ENCODE results near the gene XPO5. TPM values are rescaled to one million over a fixed set of nuclear protein-coding genes. Genes with fewer than 3 reads are reported as not detected.

Gene XPO5
- 13.3 and 54.6 TPM in 2 replicates for total RNA-seq

GRCh38 chr6:43575772-43576551, at the start of gene XPO5, which contains the start of gene POLH:
Gene XPO5 (minus strand): TSS chr6:43576038. CDS start chr6:43575864, 174 bp downstream.
Gene POLH (plus strand): TSS chr6:43576185. CDS start chr6:43582320, 6,135 bp downstream.

GRCh38 chr6:43516697-43517504, 58.9 kb downstream of the XPO5 start, which contains the start of the genes POLR1C and YIPF3:
Gene POLR1C (plus strand): TSS chr6:43517089. CDS start chr6:43517110, 21 bp downstream.
Gene YIPF3 (minus strand): TSS chr6:43516926. CDS start chr6:43516807, 119 bp downstream.

DNA sequence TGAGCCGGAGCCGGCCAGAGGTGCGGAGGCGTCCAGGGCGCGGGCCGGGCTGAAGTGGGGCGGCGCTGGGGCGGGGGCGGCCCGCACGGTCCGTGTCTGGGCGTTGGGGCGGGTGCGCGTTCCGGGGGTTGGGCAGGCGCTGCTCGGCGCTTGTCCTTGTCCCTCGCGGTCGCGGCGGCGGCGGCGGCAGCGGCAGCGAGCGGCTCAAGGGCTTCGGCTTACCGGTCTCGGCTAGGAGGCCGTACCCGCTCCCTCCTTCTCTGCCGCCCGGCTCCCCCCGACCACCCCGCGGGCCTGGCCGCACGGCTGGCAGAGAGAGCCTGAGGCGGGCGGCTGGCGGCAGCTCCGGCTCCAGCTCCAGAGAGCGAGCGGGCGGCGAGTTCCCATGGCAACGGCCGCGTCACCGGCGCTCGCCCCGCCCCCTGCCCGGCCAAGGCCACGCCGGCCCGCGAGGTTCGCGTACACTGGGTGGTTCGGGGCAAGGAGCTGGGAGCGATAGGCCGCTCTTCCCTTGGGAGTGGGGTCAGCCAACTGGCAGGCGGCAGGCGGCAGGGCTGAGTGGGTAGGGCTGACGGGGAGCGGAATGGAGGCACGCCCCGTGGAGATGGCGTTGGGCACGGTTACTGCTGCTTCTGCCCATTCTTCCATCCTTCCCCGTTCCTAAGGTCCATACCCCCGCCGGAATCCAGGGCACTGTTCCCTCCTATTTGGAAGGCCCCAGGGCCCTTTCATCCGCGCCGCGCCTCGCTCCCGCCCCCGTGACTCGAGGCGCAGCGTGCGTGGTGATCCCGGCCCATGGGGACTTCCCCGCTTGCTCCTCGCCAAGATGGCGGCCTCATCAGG, 65.6 kb downstream of the XPO5 start, which contains the start of gene LRRC73:
LRRC73 (minus strand) TSS at position 363 of the 843 bp plus-strand sequence. CDS start 561 bp downstream, outside the sequence.

GRCh38 chr6:43477235-43478007, 98.4 kb downstream of the XPO5 start, which contains the start of gene TJAP1:
Gene TJAP1 (plus strand): TSS chr6:43477570. CDS start chr6:43499002, 21,432 bp downstream.

Other genes with a start within 250 kb of the XPO5 start
- 8.2 and 10.0 TPM in 2 replicates for gene ZNF318, start 206.4 kb downstream of the XPO5 start, total RNA-seq
- gene ABCC10, start 148.5 kb downstream of the XPO5 start, total RNA-seq = 17.2 and 17.5 TPM in 2 replicates
- 0.23 and 5.8 TPM in 2 replicates for gene DLK2, start 120.5 kb downstream of the XPO5 start, total RNA-seq
- gene TJAP1, start 98.5 kb downstream of the XPO5 start, total RNA-seq = 16.1 and 21.8 TPM in 2 replicates
- gene LRRC73, start 65.7 kb downstream of the XPO5 start, total RNA-seq = 0.35 and 1.5 TPM in 2 replicates
- 119 and 131 TPM in 2 replicates for gene YIPF3, start 59.1 kb downstream of the XPO5 start, total RNA-seq
- 18.2 and 19.7 TPM in 2 replicates for gene POLR1C, start 58.9 kb downstream of the XPO5 start, total RNA-seq
- 11.3 and 29.1 TPM in 2 replicates for gene POLH, start 147 bp upstream of the XPO5 start, total RNA-seq
- gene GTPBP2, start 53.2 kb upstream of the XPO5 start, total RNA-seq = 35.7 and 53.8 TPM in 2 replicates
- gene MAD2L1BP, start 59.8 kb upstream of the XPO5 start, total RNA-seq = 25.4 and 29.5 TPM in 2 replicates
- gene RSPH9, start 69.0 kb upstream of the XPO5 start, total RNA-seq = 0.47 and 1.2 TPM in 2 replicates
- 30.8 and 47.1 TPM in 2 replicates for gene MRPS18A, start 111.8 kb upstream of the XPO5 start, total RNA-seq
- gene VEGFA, start 194.2 kb upstream of the XPO5 start, total RNA-seq = 134 and 143 TPM in 2 replicates

Measured in pericardium fibroblast (primary cell).